ENCODE data around the gene MIPOL1.

The MIPOL1 gene

DNA sequence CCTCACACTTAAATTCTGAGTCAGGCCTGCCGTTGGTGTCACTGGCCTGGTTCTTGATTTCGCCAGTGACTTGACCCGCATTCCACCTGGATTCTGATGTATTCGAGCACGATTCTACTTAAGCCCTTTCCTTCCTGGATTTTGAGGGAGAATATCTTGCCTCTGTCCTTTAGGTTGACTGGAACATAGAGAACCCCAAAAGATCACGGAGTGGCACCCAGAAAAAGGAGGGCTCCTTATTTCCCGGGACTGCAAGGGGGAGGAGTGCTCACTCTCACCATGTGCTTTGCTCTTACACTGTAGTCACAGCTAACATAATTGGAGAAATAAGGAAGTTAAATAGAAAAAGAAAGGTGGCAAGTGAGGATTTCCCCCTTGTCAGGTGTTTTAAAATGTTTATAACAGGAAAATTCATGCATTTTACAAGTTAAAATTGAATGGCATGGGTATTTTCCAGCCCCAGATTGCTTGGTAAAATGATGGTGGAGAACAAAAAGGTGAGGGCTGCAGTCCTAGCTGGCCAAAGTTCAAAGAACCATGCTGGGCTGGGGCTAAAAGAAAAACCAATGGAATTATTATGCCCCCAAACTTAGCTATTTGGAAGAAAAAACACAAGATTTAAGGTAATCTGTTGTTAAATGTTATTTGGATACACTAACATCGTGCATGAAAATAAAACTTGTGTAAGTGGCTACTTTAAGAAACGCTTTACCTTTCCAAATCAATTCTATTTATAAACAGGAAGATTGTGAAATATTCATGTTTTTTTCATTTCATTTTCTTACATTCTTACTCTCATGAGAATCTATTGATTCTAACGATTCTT lies 388.4 kb downstream of the MIPOL1 start:
- DNase-seq (ENCODE audit: low read depth, low spot score): no peak

DNA sequence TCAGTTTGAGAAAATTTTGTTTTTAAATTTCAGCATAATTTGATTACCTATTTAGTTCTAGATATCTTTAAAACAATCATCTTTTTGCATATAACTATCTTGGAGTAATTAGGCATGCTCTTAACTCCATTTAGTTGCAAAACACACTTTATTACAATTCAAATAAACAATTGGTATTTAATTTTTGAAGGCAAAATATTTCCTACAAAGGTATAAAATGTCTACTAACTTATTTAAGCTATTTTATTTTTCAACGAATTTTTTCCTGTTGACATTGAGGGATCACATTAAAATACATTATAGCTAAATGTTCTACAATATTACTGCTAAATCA lies 389.0 kb downstream of the MIPOL1 start:
- no peak for DNase-seq (ENCODE audit: low read depth, low spot score)

DNA sequence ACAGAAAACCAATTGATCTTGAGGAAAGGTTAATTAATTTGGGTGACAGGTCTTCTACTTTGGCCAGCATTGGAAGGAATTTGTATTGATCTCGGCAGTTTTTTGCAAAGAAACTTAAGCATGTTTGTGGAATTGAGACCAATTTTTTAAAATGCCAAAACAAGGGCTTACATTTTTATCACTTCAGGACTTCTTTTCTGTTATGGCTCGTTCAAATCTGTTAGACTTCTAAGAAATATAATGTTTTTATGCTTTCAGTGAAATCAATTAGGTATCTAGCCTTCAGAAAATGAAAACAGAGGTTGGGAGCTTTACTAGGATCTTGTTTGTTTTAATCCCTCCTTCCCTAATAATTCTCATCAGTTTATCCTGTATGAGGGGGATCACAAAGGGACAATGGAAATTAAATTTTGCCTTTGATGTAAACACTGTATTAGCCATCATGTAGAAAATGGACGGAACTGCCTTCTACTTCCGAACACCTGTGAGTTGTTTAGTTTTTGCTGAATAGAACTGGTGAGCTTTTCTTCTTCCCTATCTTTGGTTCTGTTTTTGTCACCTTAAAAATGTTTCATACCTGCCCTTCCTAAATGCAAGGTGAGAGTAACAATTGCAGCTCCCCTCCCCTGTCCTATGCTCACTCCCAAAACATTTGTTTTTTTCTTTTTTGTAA lies 389.5 kb downstream of the MIPOL1 start:
- no peak for DNase-seq (ENCODE audit: low read depth, low spot score)

DNA sequence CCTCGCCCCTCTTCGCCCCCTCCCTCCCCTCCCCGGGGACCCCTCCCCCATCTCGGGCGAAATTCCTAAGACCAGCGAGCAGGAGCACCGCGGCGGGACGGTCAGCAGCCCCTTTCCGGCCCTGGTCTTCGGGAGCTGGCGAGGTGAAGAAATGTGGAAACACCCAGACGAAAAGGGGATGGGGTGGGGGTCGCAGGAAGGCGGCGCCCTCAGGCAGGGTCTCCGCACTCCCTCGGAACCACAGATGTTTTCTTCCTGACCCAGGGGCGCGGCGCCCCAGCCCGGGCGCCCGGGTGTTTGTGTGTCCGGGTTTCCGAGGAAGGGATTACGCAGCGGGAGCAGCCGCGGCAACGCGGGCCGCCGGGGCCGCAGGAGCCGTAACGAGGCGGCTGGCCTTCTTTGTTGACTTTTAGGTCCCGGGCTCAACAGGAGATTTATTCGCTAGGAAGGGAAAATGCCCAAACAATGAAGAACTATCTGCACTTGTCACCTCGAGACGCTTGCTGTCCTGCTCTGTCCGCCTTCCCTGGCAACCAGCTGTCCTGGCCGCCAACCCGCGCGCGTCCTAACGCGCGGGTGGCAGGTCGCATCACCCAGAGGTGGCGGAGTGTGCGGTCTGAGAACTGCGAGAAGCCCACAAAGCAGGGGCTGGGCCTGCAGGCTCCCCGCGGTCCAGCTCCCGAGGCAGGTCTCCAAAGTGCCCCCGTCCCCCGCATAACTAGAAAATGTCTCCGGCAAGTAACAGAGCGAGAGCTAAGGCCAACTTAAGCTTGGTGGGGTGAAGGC lies 390.3 kb downstream of the MIPOL1 start:
- DNase-seq (ENCODE audit: low read depth, low spot score): no peak

DNA sequence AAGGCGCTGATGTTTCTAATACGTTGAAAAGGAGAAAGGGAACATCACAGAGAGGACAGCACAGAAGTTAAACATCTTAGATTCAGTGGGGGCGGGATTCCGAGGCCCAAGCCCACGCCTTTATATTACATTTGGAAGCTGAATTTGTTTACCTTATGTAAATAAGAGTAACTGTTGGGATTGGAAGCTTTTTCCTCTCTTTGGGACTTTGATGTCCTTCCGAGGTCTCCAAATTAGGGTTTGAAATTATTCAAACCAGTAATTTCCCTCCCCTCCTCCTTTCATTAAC lies 390.9 kb downstream of the MIPOL1 start:
- no peak for DNase-seq (ENCODE audit: low read depth, low spot score)

DNA sequence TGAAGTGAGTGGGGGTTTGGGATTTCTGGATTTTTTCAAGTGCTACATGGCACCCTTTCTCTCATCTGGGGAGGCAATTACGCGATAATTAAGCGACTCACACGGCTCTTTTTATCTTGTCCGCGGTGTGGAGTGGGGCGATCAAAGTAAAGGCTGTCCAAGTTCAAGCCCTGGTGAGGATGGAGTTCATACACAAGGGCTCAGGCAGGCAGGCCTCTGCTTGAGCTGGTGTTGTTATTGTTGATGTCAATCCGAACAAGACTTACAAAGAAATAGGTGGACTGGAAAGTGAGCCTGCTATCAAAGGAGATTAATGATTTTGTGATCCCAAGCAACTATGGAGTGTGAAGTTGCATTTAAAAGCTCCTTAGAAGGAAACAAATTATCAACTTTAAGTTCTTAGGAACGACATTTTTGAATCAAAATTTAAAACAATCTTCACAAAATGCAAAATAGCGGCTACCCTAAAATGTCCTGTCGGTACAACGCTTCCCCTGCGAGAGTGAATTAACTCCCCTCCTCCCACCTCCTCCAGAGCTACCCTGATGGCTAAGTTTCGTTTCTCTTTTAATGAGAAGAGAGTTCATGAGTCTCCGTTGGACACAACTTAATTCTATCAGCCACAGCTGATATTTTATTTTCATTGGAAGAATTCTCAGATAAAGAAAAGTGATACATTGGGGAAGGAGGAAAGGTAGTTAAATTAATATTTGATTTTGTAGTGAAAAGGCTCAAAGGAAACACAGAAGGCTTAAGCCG lies 391.4 kb downstream of the MIPOL1 start:
- no peak for DNase-seq (ENCODE audit: low read depth, low spot score)

DNA sequence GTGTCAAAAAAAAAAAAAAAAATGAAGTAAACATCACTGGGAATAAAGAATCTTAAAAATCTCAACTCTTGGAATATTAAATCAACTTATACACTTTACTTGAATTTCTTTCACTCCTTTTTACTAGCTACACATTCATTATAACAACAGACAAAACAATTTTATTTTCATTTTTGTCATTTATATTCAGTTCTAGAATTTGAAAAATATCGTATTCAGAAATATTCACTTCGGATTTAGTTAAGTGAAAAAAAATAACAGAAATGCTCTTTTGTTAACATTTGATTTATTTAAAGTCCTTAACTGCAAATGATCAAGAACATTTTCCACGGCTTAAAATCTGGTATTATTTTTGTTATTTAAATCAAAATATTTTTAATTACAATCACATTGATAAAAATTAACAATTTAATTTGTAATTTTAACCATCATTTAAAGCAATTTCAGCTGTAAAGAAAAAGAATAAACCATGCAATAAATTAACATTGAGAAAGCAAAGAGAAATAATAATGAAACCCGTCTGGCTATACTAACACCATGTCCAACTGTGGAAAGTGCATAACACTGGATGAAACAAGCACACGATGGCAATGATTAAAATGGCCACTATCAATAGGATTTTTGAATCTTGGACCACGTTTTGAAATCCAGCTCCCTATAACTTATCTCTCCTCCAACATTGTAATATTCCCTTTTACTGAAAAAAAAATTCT lies 392.1 kb downstream of the MIPOL1 start:
- no peak for DNase-seq (ENCODE audit: low read depth, low spot score)

DNA sequence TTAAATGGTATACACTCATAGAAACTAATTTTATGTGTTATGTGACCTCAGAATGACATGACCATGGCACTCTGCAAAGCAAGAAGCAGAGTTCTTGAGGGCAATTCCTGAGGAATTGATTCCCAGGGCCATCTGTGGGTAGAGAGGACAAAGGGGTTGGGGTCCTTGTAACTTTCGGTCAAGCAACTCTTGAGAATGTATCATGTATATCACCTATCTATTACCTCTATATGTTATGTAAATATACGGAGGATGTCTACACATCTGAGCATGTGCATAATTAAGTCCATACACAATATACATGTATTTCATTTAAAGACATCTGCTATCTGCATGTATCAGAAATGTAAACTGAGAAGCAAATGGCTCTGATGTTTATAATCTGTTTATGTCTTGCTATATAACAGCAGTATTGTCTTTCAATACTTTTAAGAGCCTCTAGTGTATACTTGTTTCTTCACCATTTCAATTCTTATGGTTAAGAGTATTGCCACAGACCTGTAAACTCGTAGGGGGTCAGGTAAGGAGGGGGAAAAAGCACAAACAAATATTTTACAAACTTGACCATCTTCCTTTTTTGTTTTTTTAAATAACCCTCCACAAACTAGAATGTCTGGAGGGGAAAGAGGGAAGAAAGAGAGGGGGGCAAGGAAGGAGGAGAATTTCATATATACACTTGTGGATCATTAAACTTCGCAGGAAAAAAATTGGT lies 392.8 kb downstream of the MIPOL1 start:
- DNase-seq (ENCODE audit: low read depth, low spot score): no peak

DNA sequence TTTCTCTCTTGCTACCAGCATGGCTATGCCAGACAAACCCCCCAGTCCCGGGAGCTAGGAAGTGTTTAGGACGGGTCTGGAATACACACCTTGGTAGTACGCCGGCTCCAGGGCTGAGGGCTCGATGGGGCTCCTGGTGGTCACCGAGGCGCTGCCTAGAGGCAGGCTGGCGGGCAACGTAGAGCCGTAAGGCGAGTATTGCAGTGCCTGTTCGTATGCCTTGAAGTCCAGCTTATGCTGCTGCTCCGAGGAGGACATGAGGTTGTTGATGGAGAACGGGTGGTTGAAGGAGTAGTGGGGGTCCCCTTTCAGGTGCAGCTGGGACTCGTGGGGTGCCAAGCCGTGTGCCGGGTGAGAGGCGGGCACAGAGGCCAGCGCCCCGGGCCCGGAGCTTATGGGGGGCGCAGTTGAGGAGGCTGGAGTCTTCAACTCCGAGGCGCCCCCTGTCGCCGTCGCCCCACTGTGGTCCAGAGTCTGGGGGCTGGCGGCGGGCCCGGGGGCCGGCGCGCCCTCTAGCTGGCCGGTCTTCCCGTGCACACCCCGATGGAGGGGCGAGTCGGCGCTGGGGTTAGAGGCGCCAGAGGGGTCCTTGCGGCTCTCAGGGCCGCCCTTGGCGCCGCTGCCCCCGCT lies 393.7 kb downstream of the MIPOL1 start:
- no peak for DNase-seq (ENCODE audit: low read depth, low spot score)

DNA sequence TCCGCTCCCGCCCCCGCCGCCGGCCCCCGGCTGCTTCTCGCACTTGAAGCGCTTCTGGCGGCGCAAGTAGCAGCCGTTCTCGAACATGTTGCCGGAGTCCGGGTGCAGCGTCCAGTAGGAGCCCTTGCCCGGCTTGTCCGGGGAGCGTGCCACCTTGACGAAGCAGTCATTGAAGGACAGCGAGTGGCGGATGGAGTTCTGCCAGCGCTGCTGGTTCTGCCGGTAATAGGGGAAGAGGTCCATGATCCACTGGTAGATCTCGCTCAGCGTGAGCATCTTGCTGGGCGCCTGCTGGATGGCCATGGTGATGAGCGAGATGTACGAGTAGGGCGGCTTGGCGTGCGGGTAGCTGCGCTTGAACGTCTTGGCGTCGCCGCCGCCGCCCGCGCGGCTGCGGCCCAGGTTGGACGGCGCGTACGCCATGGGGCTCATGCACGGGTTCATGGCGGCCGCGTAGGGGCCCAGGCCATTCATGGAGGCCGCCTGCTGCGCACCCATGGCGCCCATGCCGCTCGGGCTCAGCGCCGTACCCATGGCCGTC lies 394.3 kb downstream of the MIPOL1 start:
- no peak for DNase-seq (ENCODE audit: low read depth, low spot score)

DNA sequence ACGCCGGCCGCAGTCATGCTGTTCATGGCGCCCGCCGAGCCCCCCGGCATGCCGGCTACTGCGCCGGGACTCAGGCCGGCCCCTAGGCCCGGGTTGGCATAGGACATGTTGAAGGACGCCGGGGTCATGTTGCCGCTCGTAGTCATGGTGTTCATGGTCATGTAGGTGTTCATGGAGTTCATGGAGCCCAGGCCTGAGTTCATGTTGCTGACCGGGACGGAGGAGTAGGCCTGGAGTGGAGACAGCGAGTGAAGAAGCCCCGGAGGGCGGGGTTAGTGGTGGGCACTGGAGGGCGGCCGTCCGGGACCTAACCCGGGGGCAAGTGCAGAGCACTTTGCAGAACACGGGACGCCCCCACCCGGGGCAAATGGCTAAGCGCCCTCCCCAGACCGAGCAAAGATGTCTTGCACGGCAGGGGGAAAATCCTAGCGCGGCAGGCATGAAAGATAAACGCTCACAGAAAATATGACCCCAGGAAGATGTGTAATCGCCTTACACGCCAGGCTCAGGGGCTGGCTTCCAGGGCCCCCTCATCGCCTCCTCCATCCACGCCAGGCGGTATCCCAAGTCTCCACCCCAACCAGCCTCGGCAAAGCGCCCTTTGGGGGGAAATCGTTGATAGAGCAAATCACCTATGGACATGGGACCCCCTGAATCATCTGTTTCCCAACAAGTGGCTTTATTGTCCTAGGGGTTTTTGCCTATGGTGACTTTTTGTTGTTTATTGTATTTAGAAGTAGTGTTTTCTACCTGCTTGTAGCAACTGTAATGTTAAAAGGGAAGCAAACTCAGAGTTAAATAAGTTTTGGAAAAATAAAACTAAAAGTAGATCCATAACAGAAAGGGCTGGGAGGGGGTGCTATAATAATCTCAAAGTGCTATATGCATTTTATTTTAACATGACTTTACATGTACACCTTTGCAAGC lies 395.0 kb downstream of the MIPOL1 start:
- no peak for DNase-seq (ENCODE audit: low read depth, low spot score)

DNA sequence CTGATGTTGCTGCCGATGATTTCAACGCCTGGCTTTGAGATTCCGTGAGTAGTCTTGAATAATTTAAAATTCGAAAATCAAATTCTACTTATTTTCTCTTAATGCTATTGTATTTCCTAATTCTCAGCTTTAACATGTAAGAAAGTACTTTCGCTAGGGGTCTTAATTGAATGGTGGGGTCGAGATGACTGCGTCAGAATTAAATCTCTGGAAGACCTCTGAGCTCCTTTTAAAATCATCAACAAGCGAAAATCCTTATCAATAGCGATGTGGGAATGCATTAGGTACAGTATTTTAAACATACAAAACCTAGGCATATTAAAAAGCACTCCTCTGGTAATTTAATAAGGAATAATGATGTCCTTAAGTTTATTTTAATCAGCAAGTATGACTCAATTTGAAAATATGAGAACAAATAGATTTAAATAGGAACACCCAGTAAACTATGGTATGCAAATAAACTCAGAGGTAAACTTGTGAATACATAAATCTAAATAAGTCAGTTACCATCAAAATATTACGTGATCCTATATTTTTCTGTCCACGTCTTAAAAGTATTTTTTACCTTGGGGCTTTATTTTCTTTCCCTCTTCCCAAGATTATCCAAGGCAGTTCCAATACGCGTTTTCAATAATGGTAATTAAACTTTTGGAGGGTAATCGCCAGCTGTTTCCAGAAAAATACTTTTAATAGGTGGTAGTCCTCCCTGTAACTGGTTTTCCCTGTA lies 395.9 kb downstream of the MIPOL1 start:
- no peak for DNase-seq (ENCODE audit: low read depth, low spot score)

DNA sequence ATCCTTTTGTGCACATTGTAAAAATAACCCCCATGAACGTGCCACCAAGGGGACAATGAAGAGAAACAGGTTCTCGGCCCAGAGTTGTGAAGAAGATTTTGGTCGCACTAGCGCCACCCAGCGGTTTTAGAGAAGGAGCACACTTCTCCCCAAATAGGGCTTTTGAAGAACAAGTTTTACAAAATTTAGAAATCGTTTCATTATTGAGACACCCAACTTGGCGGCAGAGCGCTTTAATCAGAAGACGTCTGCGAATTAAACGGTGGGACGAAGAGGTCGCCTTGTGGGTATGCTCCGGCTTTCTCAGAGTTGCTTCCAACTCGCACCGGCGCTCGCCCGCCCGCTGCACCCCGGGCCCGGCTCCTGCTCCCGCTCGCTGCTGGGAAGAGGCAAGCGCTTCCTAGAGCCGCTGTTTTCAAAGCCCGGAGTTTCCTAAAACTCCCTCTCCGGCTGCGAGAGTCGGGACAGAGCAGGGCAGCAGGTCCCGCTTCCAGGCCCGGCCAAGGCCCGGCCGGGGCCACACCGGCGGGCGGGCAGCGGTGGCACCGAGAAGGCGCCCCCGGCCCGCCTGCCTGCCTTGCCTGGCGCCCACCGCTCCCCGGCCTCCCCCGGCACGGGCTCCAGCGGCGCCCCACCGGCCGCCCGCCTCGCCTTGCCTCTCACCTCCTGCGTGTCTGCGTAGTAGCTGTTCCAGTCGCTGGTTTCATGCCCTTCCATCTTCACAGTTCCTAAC lies 396.7 kb downstream of the MIPOL1 start:
- DNase-seq (ENCODE audit: low read depth, low spot score): peak; percentile 83

DNA sequence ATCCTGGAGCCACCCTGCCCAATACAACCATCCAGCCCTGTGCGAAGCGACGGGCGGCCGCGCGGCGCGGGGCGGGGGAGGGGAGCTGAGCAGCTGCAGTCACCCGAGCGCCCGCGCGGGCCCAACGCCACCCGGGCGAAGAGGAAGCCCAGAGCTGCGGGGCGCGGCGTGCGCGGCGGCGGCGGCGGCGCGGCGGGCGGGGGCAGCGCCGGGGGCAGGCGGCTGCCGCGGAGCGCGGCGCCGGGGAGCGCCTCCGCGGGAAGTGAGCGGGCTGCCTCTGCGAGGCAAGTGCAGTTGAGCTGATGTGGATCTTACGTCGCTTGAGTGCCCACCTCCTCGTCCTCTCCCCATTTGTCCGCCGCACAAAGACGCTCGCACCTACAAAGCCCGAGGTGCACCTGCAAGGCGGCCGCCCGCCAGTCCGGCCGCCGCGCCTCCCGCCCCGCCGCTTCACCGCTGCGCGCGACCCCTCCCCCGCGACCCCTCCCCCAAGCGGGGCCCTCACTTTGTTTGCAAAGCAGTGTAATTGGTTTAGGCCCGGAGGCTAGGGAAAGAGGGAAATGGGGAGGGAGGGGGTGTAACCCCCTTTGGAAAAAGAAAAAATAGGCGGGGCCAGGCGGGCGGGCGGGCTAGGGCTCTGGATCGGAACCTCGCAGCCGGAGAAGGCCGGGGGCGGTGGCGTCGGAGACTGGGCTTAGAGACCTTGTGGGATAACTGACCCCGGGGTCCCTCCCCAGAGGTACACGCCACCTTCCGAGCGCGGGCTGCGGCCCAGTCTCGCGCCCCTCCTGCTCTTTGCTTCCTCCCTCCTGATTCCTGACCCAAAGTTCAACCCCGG lies 397.5 kb downstream of the MIPOL1 start, which contains the start of the genes FOXA1 and TTC6:
Gene FOXA1 (minus strand): TSS at position 279 of the 838 bp plus-strand sequence. CDS start 277 bp downstream, at position 2.
Gene TTC6 (plus strand): TSS at position 659 of the 838 bp plus-strand sequence. CDS start 26,436 bp downstream, outside the sequence.
- peak; percentile 43 for DNase-seq (ENCODE audit: low read depth, low spot score)

DNA sequence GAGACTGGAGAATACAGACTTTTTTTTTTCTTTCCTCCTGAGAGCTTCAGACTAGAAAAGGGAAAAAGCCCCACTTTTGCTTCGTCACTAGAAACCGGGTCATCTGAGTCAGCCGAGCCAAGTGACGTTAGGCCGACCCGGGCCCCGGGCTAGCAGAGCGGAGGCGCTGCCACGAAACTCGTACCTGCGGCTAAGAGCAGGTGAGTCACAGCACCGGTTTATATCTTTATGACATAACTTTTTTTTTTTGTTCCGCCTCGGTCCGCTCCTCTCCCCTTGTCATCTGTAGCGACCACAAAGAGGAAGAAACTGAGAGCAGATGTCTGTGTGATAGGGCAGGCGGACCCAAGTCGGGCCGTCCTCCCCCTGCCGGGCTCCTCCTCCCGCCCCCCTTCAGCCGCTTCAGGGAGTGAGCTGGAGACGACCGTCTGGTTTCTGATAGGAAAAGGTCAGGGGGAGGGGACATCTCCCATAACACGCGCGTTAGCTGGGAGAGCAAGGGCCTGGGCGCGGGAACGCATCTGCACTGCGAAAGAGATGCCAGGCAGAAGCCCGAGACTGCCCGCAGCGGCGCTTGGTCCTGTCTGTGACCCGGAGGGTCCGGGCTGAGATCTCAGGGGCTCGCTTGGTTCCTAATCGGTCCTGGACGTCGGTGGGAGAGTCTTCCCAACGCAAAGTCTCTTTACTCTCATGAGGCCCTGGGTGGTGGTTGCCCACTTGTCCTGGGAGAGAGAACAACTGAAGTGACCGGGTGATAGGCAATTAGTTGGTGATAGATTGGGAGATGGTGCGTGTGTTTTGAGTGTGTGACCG lies 398.3 kb downstream of the MIPOL1 start:
- no peak for DNase-seq (ENCODE audit: low read depth, low spot score)
